GM19025 (cell line): ENCODE measurements around the gene JPH4.

Source experiments
- ATAC-seq: cut with Tn5 transposase; IDR thresholded peaks from one replicate; pipeline ENCODE4 v1.9.1; 2021; ENCODE audit warnings: mild to moderate bottlenecking, low read depth, moderate library complexity; ENCODE audit not compliant: unreplicated experiment

JPH4 gene

GRCh38 chr14:23566112-23566777 lies 12.3 kb downstream of the JPH4 start:
- ATAC-seq = no peak

DNA sequence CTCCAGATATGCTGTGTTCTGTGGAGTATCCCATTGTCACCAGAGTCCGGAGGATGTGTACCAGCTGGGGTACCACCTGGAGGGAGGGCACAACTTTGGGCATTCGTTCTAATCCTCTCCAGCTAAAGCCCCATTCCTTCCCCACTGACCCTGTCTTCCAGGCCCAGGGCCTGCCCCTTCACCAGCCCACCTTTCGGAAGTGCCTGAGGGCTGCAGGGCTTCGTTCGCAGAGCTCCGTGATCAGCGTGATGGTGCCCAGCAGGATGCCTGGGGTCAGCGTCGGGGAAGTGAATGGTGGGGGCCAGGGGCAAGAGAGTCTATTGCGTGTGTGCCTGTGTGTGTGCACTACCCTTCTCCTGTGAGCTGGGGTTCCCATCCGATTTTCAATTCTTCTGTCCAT lies 13.0 kb downstream of the JPH4 start:
- no peak for ATAC-seq

DNA sequence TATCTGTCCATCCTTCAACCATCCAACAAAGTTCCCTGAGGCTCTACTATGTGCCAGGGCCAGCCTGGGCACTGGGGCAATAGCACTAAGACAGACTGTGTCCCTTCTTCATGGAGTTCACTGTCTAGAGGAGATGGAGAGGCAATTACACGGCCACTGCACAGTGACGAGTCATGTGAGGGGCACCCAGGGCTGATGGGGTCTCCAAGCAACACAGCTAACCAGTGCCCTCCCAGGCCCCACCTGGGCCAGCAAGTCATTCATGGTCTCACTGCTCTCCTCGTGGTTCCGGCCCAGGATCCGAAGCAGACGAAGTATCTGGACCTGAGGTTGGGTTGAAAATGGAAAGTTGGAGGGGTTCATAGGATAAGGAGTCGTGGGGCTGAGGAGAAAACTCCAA lies 13.7 kb downstream of the JPH4 start:
- no peak for ATAC-seq

- no peak for ATAC-seq
Observed at GRCh38 chr14:23564181-23564812, 14.3 kb downstream of the JPH4 start.

- no peak for ATAC-seq
Observed at GRCh38 chr14:23563473-23564180, 15.0 kb downstream of the JPH4 start.

DNA sequence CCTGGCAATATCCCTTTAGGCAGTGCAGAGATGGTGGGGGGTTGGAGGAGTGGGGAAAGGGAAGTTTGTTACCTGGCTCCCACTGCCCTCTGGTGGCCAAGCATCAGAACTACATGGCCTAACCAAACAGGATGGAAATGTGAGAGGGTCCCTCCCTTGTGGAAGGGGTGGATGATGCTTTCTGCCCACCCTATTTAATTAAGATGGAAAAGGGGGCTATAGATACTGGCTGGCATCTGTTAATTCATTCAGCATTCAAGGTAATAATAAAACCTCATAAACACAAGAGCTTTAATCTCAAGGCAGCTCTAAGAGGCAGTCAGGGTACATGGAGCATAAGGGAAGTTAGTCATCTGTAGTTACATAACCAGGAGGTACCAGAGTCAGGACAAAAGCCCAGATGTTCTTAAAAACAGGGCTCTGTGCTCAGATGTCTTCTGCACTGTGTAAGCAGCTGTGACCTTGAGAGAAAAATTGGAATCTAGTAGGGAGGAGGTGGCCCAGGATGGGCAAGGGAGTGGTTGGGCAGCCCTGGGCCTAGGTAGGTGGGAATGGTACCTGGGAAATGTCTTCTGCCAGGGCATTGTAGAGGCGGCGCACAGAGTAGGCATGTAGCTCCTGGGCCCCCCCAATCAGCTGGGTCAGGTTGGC lies 15.6 kb downstream of the JPH4 start:
- no peak for ATAC-seq

DNA sequence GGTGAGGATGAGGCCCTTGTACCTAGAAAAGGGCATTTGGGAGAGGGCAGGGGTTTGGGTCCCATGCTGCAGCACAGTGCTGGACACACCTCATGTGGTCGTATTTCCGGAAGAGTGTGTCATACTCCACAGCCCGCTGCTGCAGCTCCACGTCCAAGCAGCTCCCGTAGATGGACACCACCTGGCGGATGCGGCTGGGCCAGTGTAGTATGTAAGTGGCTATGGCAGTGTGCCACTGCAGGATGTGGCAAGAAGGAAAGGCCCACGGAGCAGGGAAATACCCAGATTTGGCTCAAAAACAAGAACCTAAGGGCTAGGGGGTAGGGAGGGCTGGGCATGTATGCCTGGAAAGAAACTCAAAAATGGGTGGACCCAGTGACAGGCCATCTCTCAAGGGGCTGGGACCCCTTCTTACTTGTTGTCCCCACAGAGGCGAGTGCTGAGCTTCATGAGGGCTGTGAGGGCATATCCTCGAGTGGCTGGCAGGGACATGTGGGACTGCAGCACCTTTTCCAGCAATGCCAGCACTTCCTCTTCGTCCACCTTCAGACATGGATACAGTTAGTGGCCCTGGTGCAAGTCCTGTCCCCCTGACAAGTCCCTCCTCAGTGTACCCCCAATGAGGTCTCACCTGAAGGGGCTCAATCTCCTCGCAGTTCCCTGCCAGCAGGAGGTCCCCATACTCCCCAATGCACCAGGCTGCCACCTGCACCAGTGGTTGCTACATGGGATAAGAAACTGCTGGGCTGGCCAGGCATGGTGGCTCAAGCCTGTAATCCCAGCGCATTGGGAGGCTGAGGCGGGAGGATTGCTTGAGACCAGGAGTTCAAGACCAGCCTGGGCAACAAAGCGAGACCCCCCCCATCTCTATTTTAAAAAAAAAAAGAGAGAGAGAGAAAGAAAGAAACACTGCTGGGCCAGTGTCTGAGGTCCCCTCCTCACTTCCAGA lies 16.4 kb downstream of the JPH4 start:
- no peak for ATAC-seq

- no peak for ATAC-seq
Observed at GRCh38 chr14:23561259-23561658, 17.3 kb downstream of the JPH4 start.

GRCh38 chr14:23559926-23560520 lies 18.6 kb downstream of the JPH4 start:
- no peak for ATAC-seq

DNA sequence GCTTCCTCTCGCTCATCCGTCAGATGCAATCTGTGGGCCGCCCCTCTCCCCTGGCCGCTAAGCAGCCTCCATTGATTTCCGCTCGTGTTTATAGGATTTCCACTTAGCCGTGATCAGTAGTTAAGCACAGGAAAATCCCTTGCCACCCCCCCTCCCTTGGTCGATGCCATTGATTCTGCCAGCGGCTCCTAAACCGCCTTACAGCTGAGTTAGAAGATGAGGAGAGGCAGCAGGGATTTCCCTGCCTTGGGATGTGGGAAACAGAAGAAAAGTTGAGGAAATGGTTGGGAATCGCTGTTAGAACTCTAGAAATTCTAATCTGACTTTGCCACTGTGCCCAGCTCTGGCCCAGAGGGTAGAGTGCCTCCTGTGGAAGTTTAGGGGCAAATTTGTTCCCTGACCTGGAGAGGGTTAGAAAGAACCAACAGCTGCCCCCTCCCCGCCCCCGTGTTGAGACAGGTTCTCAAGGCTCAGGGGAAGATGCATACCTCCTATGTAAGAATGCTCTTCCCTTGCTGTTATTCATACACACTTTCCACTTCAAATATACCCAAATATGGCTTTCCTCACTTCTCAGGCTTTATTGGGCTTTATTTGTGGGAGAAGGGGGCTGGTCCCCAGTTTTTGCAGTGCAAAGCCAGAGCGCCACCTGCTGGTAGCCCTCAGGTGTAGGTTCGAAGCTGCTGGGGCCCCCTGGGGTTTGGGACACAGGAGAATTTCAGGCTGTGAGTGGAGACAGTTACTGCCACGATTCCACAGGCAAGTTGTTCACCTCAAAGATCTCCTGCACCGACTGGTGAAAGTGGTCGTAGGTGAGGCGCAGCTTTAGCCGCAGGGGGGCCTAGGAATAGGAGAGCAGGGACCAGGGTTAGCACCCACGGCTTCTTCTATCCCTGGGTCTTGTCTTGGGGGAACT lies 19.3 kb downstream of the JPH4 start:
- ATAC-seq = no peak

- ATAC-seq = no peak
Observed at GRCh38 chr14:23558346-23559009, 20.1 kb downstream of the JPH4 start.

GRCh38 chr14:23557946-23558345 lies 20.6 kb downstream of the JPH4 start:
- no peak for ATAC-seq

GRCh38 chr14:23557521-23557920 lies 21.1 kb downstream of the JPH4 start:
- no peak for ATAC-seq

DNA sequence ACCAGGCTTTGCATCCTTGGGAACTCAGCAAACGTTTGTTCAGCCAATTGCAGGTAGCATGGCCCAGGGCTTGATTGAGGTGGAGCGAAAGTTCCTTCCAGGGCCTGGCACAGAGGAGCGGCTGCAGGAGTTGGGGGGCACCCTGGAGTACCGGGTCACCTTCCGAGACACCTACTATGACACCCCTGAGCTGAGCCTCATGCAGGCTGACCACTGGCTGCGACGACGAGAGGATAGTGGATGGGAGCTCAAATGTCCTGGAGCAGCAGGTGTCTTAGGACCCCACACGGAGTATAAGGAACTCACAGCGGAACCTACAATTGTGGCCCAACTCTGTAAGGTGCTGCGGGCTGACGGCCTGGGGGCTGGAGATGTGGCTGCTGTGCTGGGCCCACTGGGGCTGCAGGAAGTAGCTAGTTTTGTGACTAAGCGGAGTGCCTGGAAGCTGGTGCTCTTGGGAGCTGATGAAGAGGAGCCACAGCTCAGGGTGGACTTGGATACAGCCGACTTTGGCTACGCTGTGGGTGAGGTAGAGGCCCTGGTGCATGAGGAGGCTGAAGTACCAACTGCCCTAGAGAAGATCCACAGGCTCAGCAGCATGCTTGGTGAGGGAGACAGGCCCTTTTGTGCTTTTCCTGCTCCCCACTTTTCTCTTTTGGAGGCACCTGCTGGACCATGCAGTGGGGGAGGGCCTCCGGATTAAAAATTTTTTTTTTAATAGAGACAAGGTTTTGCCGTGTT lies 21.7 kb downstream of the JPH4 start:
- ATAC-seq = no peak

DNA sequence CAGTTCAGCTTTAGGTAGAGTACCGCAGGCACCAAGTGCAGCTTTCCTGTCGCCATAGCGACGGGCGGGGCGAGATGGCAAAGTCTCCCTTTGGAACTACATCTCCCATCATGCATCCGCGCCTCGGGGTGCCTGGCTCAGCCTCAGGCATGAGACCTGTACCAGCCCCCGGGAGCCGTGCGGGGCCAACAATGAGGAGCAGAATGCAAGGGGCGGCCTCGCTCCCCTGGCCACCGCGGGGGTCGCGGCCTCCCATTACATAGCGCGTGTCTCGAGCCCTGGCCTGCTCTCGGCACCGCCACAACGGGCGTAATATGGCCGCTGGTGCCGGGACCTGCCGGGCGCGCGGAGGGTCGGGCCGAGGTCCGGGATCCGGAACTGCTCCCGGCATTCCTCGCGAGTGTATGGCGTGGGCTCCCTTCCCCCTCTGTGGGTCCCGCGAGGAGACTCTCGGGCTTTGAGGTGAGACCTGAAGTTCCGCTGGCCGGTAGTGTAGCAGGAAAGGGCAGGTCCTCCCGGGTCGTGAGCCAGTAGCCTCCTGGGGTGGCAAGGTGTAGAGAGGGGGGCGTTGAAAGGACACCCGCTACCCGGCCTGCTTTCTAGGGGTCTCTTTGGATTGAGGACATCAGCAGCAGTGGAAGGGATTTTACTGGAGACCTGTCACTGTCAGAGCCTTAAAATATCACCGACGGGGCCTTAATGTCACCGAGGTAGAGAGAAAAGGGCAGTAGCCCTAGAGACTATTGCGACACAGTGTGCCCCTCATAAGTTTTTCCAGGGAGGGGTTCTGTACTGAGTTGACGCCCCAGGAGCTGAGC lies 22.5 kb downstream of the JPH4 start, which contains the start of gene THTPA:
Gene THTPA, plus strand, starts transcription at position 390 of the 818 bp plus-strand sequence. CDS start 487 bp downstream, outside the sequence.
- ATAC-seq = peak; percentile 90

GRCh38 chr14:23555533-23555881 lies 23.1 kb downstream of the JPH4 start:
- ATAC-seq = no peak
